Gastroesophageal sphincter (tissue), 4 donors: ENCODE results near the gene KLC1. TPM values are rescaled to one million over a fixed set of nuclear protein-coding genes. Genes with fewer than 3 reads are reported as not detected.

ENCODE experiments used
- ATAC-seq: fragments of 150-250 bp; one replicate; pipeline ENCODE4 v1.9.1; 2016; ENCODE audit warnings: mild to moderate bottlenecking, moderate library complexity
- H3K27ac ChIP-seq, 4 donors: fragments of 200-600 bp; sonication (generic) in 3 of 4; 1 replicate in 3 of 4; 2 replicates in 1 of 4; pipeline ENCODE4 v1.5.1; 2016 to 2019
- H3K27me3 ChIP-seq: fragments of 200-600 bp; sonication (generic); one replicate; pipeline ENCODE4 v1.5.1; 2019
- H3K36me3 ChIP-seq, 2 donors: fragments of 200-600 bp; sonication (generic); one replicate each; pipeline ENCODE4 v1.5.1; 2019; ENCODE audit warnings: control low read depth in 1 of 2
- H3K4me1 ChIP-seq, 3 donors: fragments of 200-600 bp; sonication (generic); 1 replicate in 2 of 3; 2 replicates in 1 of 3; pipeline ENCODE4 v1.5.1; 2016 to 2019; ENCODE audit warnings: control low read depth in 2 of 3
- H3K4me3 ChIP-seq, 2 donors: fragments of 200-600 bp; sonication (generic); one replicate each; pipeline ENCODE4 v1.5.1; 2019; ENCODE audit warnings: mild to moderate bottlenecking in 1 of 2, moderate library complexity in 1 of 2
- H3K9me3 ChIP-seq, 3 donors: fragments of 200-600 bp; sonication (generic); one replicate each; pipeline ENCODE4 v1.5.1; 2017 to 2019; ENCODE audit warnings: control low read depth in 2 of 3
- CTCF ChIP-seq, 4 experiments: fragments of 200-600 bp in 2 of 4; fragments of 450-650 bp in 2 of 4; sonication (generic) in 1 of 4; IDR thresholded peaks; one replicate each; pipeline ENCODE4 v1.5.1; 2017 to 2019; ENCODE audit warnings: antibody characterized with exemption in 4 of 4, mild to moderate bottlenecking in 2 of 4, moderate library complexity in 2 of 4
- EP300 ChIP-seq: sonication (generic); formaldehyde crosslinking; IDR thresholded peaks from one replicate; pipeline ENCODE4 v1.6.1; 2017; ENCODE audit warnings: antibody characterized with exemption, mild to moderate bottlenecking
- POLR2A ChIP-seq, 2 donors: fragments of 450-650 bp; IDR thresholded peaks; one replicate each; pipeline ENCODE4 v1.6.1; 2017; ENCODE audit warnings: antibody characterized with exemption in 2 of 2, mild to moderate bottlenecking in 2 of 2, moderate library complexity in 1 of 2
- POLR2AphosphoS5 ChIP-seq: sonication (generic); formaldehyde crosslinking; IDR thresholded peaks from one replicate; pipeline ENCODE4 v1.6.1; 2017; ENCODE audit warnings: antibody characterized with exemption
- whole genome bisulfite sequencing, 2 donors: methylation state at CpG; one replicate each; pipeline ENCODE4 v1.1.5; 2018; ENCODE audit warnings: low coverage in 1 of 2; 5-methylcytosine and 5-hydroxymethylcytosine counted together
- total RNA-seq, 4 donors: library from RNA; depleted of rRNA; stranded (reverse); fragments of >200 nt; gene quantifications; one replicate each; pipeline ENCODE4 v1.1.0, GENCODE V29; 2016

The KLC1 gene
- total RNA-seq, 4 donors from 2014 or later, result 275 to 390 (median 339) TPM

- no peak for ATAC-seq
- Histone ChIP-seq H3K36me3 (peaks cover 0 to 83% of the 10 kb centered on the region in 2 donors), H3K4me1 (peaks cover 0 to 6% (median 0%) of the 10 kb centered on the region in 3 donors), H3K9me3 (no peaks in the 10 kb centered on the region), H3K4me3 (no peak overlapping the region), H3K27me3 (no peaks in the 10 kb centered on the region), H3K27ac (no peak overlapping the region)
- TF ChIP-seq CTCF (IDR thresholded peaks at IDR 0.05) (no peak), EP300 (no peak), POLR2AphosphoS5 (no peak), POLR2A (IDR thresholded peaks at IDR 0.05) (no peak)
- WGBS, 2 donors, result 76 to 93% methylated on average over 2 to 3 of the region's 15 CpGs
Measured at GRCh38 chr14:103744621-103745395, 115.8 kb downstream of the KLC1 start.

- ATAC-seq, result no peak
- Histone ChIP-seq H3K27ac (no peak overlapping the region), H3K36me3 (peaks cover 0 to 81% of the 10 kb centered on the region in 2 donors), H3K4me1 (peaks cover 0 to 6% (median 0%) of the 10 kb centered on the region in 3 donors), H3K27me3 (no peaks in the 10 kb centered on the region), H3K9me3 (no peaks in the 10 kb centered on the region), H3K4me3 (no peak overlapping the region)
- 72 to 73% methylated on average over 4 to 5 of the region's 5 CpGs for WGBS, 2 donors
- TF ChIP-seq CTCF (IDR thresholded peaks at IDR 0.05) (no peak), EP300 (no peak), POLR2AphosphoS5 (no peak), POLR2A (IDR thresholded peaks at IDR 0.05) (no peak)
Measured at GRCh38 chr14:103745424-103745823, 116.4 kb downstream of the KLC1 start.

GRCh38 chr14:103746701-103747100, 117.7 kb downstream of the KLC1 start:
- Histone ChIP-seq H3K27ac (no peak overlapping the region), H3K4me1 (peaks cover 0 to 6% (median 0%) of the 10 kb centered on the region in 3 donors), H3K4me3 (no peak overlapping the region), H3K27me3 (no peaks in the 10 kb centered on the region), H3K36me3 (peaks cover 0 to 74% of the 10 kb centered on the region in 2 donors), H3K9me3 (no peaks in the 10 kb centered on the region)
- no peak for ATAC-seq
- WGBS, 2 donors, result 88 to 90% methylated on average over 2 to 5 of the region's 10 CpGs
- TF ChIP-seq CTCF (IDR thresholded peaks at IDR 0.05), result no peak
- no peak for TF ChIP-seq POLR2AphosphoS5
- TF ChIP-seq EP300, result no peak
- TF ChIP-seq POLR2A (IDR thresholded peaks at IDR 0.05), result no peak

GRCh38 chr14:103748534-103748857, 119.5 kb downstream of the KLC1 start:
- no peak for ATAC-seq
- H3K36me3 ChIP-seq, result peaks cover 0 to 84% of the 10 kb centered on the region in 2 donors
- H3K27ac ChIP-seq, result no peak overlapping the region
- no peaks in the 10 kb centered on the region for H3K4me1 ChIP-seq
- no peaks in the 10 kb centered on the region for H3K27me3 ChIP-seq
- WGBS, 2 donors, result 93% methylated on average over 3 of the region's 5 CpGs; no CpG with 5 or more reads in 1 of the 2 donors
- no peaks in the 10 kb centered on the region for H3K9me3 ChIP-seq
- no peak overlapping the region for H3K4me3 ChIP-seq
- TF ChIP-seq POLR2A (IDR thresholded peaks at IDR 0.05), result no peak
- no peak for TF ChIP-seq CTCF (IDR thresholded peaks at IDR 0.05)
- TF ChIP-seq EP300, result no peak
- no peak for TF ChIP-seq POLR2AphosphoS5

- TF ChIP-seq POLR2A (IDR thresholded peaks at IDR 0.05) (no peak), CTCF (IDR thresholded peaks at IDR 0.05) (no peak), EP300 (no peak), POLR2AphosphoS5 (no peak)
- Histone ChIP-seq H3K27me3 (no peaks in the 10 kb centered on the region), H3K36me3 (peaks cover 0 to 80% of the 10 kb centered on the region in 2 donors), H3K4me1 (no peaks in the 10 kb centered on the region), H3K9me3 (no peaks in the 10 kb centered on the region), H3K4me3 (no peak overlapping the region), H3K27ac (no peak overlapping the region)
- WGBS, 2 donors, result 87 to 88% methylated on average over 5 of the region's 5 CpGs
- ATAC-seq, result no peak
Measured at GRCh38 chr14:103749452-103749851, 120.4 kb downstream of the KLC1 start.
